Lung microvascular endothelial cell (primary cell): Measurements from ENCODE around the gene GPR148. TPM values are rescaled to one million over a fixed set of nuclear protein-coding genes. Genes with fewer than 3 reads are reported as not detected.

Experiments
- DNase-seq, 2 donors: peaks; one replicate each; pipeline versions ENCODE4 v3.0.0 to v3.0.0-alpha.2; 2010; ENCODE audit warnings: low read depth in 2 of 2
- total RNA-seq: library from RNA; depleted of rRNA; stranded (reverse); fragments of >200 nt; gene quantifications from 2 replicates; pipeline ENCODE4 v1.2.1, GENCODE V29; 2014

Gene GPR148
- total RNA-seq, 1 donor from 2014 or later: not detected

DNA sequence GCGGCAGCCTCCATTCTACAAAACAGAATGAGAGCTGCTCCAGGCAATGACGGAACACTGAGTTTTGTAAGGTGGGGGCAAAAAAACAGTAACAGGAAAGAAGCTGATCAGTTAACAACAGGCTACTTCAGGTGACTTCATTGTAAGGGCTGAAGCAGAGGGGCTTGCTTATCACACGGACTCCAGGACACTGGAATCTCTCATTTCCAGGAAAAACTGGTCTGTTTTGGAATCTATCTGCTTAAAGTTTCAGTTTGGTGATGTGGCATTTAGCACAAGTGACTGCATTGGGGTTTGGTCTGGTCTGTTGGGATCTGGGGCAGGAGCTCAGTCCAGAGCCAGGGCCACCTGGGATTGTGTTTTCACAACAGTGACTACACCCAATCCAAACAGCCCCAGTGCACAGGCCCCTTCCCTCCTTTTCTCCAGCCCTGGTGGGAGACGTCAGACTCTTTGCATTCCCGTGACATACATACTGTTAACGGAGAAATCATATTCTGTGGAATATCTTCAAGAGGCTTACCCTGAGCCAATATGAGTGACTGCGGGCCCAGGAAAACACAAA lies 40.6 kb downstream of the GPR148 start:
- DNase-seq: no peak

DNA sequence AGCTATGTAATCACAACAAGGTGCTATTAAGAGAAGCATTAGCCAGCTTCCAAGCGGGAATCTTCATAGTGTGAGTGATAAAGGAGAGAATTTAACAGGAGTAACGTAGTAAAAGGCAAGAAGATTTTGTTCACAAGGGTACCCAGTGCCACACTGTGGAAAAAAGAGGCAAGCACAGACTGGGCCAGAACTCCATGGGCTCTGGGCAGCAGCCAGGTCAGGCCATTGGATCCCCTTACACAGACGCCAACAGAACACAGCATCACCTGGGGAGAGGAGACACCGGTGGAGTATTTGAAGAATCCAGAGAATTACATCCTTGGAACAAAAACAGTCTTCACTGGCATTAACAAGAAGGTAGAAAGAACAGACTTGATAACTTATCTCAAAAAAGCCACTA lies 47.7 kb downstream of the GPR148 start:
- peak in 1 of 2 donors; percentile 32 for DNase-seq

DNA sequence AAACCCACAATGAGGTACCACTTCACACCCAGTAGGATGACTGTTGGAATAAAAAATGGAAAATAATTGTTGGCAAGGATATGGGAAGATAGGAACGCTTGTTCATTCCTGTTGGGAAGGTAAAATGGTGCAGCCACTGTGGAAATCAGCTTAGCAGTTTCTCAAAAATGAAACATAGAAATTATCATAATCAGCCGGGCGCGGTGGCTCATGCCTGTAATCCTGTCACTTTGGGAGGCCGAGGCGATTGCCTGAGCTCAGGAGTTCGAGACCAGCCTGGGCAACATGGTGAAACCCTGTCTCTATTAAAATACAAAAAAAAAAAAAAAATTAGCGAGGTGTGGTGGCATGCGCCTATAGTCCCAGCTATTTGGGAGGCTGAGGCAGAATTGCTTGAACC lies 49.9 kb downstream of the GPR148 start:
- no peak for DNase-seq

Other genes starting within 250 kb of the GPR148 start
- 0.22 and 0.79 TPM in 2 replicates for gene POTEI, start 219.7 kb upstream of the GPR148 start, total RNA-seq
- not detected in 2 replicates for gene CFC1B, start 207.8 kb upstream of the GPR148 start, total RNA-seq
- gene CFC1, start 129.5 kb upstream of the GPR148 start, total RNA-seq: not detected in 2 replicates
- 0.22 and 0.60 TPM in 2 replicates for gene POTEJ, start 117.6 kb upstream of the GPR148 start, total RNA-seq
- not detected in 2 replicates for gene AMER3, start 26.5 kb downstream of the GPR148 start, total RNA-seq
- under 0.01 and 2.2 TPM in 2 replicates for gene ARHGEF4, start 107.8 kb downstream of the GPR148 start, total RNA-seq